Brain microvascular endothelial cell (primary cell): ENCODE data around the gene STAT3.
A peak's percentile ranks its signal among the peaks of the same experiment; 100 is the strongest.

ENCODE experiments used
- DNase-seq: peaks from one replicate; pipeline ENCODE4 v3.0.0-alpha.2; 2020
- H3K27ac ChIP-seq: fragments of 250-450 bp; sonication (Bioruptor Pico); 2 replicates; pipeline ENCODE4 v1.5.1; 2020; ENCODE audit warnings: mild to moderate bottlenecking, moderate library complexity
- H3K27me3 ChIP-seq: fragments of 250-450 bp; sonication (Bioruptor Pico); replicated peaks from 2 replicates; pipeline ENCODE4 v1.5.1; 2020; ENCODE audit warnings: mild to moderate bottlenecking
- H3K36me3 ChIP-seq: fragments of 250-450 bp; sonication (Bioruptor Pico); replicated peaks from 2 replicates; pipeline ENCODE4 v1.5.1; 2020; ENCODE audit warnings: mild to moderate bottlenecking
- H3K4me3 ChIP-seq: 2 replicates; pipeline ENCODE4 v1.5.1; 2011; ENCODE audit warnings: low read depth, mild to moderate bottlenecking, control low read depth, low read length, moderate library complexity
- CTCF ChIP-seq: IDR thresholded peaks from 2 replicates; pipeline ENCODE4 v1.5.1; 2011; ENCODE audit warnings: low read depth, mild to moderate bottlenecking, moderate library complexity, low read length, control low read depth, inconsistent platforms; ENCODE audit errors: missing control alignments
- in situ Hi-C: cut with HindIII; loops from 2 replicates; pipeline ENCODE4 v1.10.0; 2017; ENCODE audit warnings: low sequenced_read_pairs, low pct_ligation_motif_present

Gene STAT3

GRCh38 chr17:42424991-42425610, 36.9 kb upstream of the STAT3 start:
- no peak for TF ChIP-seq CTCF
- in situ Hi-C loops, result no loop called here
- H3K4me3 ChIP-seq, result no peak overlapping the region
- no peak overlapping the region for H3K27ac ChIP-seq
- no peaks in the 10 kb centered on the region for H3K27me3 ChIP-seq
- H3K36me3 ChIP-seq, result peaks cover 3% of the 10 kb centered on the region
- DNase-seq, result no peak

- Histone ChIP-seq H3K27ac (no peak overlapping the region), H3K4me3 (peak overlapping the region; percentile 97), H3K36me3 (peaks cover 3% of the 10 kb centered on the region), H3K27me3 (no peaks in the 10 kb centered on the region)
- no peak for DNase-seq
- in situ Hi-C loops, result no loop called here
- no peak for TF ChIP-seq CTCF
Observed at GRCh38 chr17:42423766-42424165, 35.5 kb upstream of the STAT3 start.

DNA sequence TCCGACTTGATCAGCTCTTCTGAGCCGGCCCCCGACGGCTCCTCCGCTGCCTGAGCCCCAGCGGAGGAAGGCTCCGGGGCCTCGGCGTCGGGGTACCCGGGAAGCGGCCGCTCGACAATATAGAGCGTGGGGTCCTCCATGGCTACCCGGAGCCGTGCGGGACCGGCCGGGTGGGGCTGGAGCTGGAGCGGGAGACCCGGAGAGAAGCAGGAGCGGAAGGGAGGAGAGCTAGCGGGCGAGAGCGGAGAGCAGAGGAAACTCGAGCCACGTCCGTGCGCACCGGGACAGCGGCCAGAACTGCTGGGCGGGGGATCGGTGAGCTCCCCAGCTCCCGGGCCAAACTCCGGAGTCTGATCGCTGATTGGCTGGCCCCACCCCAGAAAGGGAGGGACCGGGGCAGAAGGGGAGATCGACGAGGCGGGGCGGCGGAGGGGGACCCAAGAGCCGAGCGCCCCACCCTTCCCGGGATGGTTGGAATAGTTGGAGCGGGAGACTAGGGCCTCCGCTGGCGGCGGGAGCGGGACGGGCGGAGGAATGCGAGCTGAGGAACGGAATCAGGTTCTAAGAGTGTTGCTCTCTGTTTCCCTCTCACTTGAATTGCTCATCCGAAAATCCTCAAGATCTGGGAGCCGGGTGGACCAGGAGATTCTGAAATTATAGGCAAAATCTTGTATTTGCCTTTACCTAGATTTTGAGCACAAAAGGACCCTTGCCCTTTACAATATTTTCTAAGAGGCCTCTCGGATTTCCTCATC, 34.9 kb upstream of the STAT3 start, which contains the start of gene CAVIN1:
CAVIN1 (minus strand) TSS at position 299 of the 755 bp plus-strand sequence; CDS start at position 140, 159 bp downstream.
- peak within 1 kb of the TSS; percentile 87 for H3K27ac ChIP-seq
- peak; percentile 93 for DNase-seq
- TF ChIP-seq CTCF, result no peak

GRCh38 chr17:42422412-42422957, 34.2 kb upstream of the STAT3 start:
- DNase-seq, result no peak
- no peak for TF ChIP-seq CTCF
- peak overlapping the region; percentile 87 for H3K27ac ChIP-seq
- in situ Hi-C loops, result no loop called here
- peak overlapping the region; percentile 97 for H3K4me3 ChIP-seq
- peaks cover 3% of the 10 kb centered on the region for H3K36me3 ChIP-seq
- no peaks in the 10 kb centered on the region for H3K27me3 ChIP-seq

More for the DNA sequence above, 34.9 kb upstream of the STAT3 start, which contains the start of gene CAVIN1:
- in situ Hi-C loops, result no loop called here
- Histone ChIP-seq H3K36me3 (peaks cover 3% of the 10 kb centered on the region), H3K27me3 (no peaks in the 10 kb centered on the region), H3K4me3 (peak within 1 kb of the TSS; percentile 97)

- in situ Hi-C loops, result no loop called here
- Histone ChIP-seq H3K27ac (peak overlapping the region; percentile 87), H3K27me3 (no peaks in the 10 kb centered on the region), H3K4me3 (peak overlapping the region; percentile 97), H3K36me3 (peaks cover 3% of the 10 kb centered on the region)
- TF ChIP-seq CTCF, result no peak
- peak; percentile 53 for DNase-seq
Observed at GRCh38 chr17:42421507-42422338, 33.5 kb upstream of the STAT3 start.
